LNCAP (cell line): Measurements from ENCODE around the gene DNAAF2.

ENCODE experiments used
- TF ChIP-seq, protein P1 (sequence below): fragments of 450-650 bp; IDR thresholded peaks from 2 replicates; pipeline ENCODE4 v1.5.1; 2017; ENCODE audit warnings: mild to moderate bottlenecking

Gene DNAAF2

DNA sequence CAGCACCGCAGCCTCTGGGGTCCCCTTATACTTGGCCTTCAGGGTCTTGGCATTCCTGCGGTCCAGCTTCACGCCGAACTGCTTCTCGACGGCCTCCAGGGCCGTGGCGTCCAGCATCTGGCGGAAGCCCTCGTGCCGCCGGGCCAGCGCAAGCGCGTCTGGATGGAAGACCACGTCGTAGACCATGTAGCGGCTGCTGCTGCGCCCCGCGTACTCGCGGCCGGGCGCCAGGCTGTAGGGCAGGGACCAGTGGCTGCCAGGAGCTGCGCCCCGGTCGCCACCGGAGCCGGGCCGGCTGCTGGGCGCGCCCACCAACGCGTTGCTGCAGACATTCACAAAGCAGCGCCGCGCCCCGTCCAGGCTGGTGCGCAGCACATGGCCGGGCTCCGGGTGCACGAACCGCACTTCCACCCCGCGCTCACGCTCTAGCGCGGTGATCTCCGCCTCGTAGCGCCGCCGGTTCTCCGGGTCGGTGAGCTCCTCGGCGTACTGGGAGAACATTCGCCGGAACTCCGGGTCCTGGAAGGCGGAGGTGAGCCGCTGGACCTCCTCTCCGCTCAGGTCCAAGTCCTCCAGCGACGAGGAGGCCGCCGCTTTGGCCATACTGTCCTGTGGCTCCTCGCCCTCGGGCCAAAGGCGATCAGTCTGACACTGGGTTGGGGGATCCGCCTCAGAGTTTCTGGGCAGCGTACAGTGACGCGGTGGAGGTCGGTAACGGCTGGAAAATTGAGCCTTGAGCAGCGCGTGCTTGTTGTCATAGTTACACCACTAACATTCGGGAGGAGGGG, at the start of gene DNAAF2:
Gene DNAAF2 (minus strand): TSS at position 698 of the 788 bp plus-strand sequence. CDS start 95 bp downstream, at position 603.
- TF ChIP-seq, protein P1, sequence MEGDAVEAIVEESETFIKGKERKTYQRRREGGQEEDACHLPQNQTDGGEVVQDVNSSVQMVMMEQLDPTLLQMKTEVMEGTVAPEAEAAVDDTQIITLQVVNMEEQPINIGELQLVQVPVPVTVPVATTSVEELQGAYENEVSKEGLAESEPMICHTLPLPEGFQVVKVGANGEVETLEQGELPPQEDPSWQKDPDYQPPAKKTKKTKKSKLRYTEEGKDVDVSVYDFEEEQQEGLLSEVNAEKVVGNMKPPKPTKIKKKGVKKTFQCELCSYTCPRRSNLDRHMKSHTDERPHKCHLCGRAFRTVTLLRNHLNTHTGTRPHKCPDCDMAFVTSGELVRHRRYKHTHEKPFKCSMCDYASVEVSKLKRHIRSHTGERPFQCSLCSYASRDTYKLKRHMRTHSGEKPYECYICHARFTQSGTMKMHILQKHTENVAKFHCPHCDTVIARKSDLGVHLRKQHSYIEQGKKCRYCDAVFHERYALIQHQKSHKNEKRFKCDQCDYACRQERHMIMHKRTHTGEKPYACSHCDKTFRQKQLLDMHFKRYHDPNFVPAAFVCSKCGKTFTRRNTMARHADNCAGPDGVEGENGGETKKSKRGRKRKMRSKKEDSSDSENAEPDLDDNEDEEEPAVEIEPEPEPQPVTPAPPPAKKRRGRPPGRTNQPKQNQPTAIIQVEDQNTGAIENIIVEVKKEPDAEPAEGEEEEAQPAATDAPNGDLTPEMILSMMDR: no peak

DNA sequence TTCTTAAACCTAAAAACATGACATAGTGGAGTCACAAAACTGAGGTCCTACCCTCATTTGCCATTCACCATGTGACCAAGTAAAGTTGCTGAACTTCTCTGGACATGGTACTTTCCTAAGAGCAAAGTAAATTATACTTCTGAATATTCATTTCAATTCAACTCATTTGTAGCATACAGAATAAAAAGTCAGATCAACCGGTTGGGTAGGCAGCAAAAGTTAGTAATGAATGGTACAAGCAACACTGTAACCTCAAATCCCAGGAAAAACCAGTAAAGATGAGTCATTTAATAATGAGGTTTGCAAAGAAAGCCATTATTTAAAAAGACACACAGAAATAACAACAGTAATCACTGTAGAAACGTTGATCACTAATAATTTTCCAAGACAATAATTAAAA, 44.2 kb upstream of the DNAAF2 start:
- TF ChIP-seq, protein P1: no peak

- TF ChIP-seq, protein P1: no peak
These were observed 42.6 kb upstream of the DNAAF2 start for GRCh38 chr14:49677643-49678042.

- TF ChIP-seq, protein P1: no peak
These were observed 38.5 kb upstream of the DNAAF2 start for GRCh38 chr14:49673586-49673985.

GRCh38 chr14:49670475-49670874, 35.4 kb upstream of the DNAAF2 start:
- TF ChIP-seq, protein P1: no peak

DNA sequence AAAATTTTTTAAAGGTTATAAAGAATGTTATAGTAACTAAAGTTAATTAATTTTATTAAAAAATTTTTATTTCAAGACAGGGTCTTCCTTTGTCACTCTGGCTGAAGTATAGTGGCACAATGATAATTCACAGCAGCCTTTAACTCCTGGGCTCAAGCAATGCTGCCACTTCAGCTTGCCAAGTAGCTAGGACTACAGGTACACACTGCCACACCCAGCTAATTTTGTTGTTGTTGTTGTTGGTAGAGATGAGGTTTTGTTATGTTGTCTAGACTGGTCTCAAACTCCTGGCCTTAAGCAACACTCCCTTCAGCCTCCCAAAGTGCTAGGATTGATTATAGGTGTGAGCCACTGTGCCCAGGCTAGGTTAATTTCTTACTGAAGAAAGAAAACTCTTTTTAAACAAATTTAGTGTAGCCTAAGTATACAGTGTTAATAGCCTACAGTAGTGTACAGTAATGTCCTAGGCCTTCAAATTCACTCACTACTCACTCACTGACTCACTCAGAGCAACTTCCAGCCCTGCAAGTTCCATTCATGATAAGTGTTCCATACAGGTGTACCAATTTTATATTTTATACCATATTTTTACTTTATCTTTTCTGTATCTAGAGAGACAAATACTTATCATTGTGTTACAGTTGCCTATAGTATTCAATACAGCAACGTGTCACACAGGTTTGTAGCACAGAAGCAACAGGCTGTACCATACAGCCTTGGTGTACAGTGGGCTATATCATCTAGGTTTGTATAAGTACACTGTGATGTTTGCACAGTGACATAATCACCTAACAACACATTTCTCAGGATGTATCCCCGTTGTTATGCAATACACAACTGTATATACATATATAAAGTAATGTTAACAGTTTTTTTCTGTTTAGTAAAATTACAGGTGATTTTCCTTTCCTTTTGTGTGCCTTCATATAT, 24.7 kb upstream of the DNAAF2 start:
- TF ChIP-seq, protein P1: no peak

- TF ChIP-seq, protein P1: no peak
These were observed 19.5 kb upstream of the DNAAF2 start for GRCh38 chr14:49654511-49654910.
